H1 (cell line): ENCODE results near the gene SIGLEC6. TPM values are rescaled to one million over a fixed set of nuclear protein-coding genes. Genes with fewer than 3 reads are reported as not detected.

Experiments
- CTBP2 ChIP-seq: IDR thresholded peaks from 2 replicates; pipeline ENCODE4 v1.7.0; 2011; ENCODE audit warnings: borderline replicate concordance, mild to moderate bottlenecking, moderate library complexity, mixed read lengths, low read length; ENCODE audit not compliant: insufficient read depth, insufficient read length
- CTCF ChIP-seq, 3 experiments: IDR thresholded peaks; 1 replicate in 2 of 3; 2 replicates in 1 of 3; pipeline versions ENCODE4 v1.5.1 to v1.6.1; 2011; ENCODE audit warnings: low read length in 3 of 3, mild to moderate bottlenecking in 3 of 3, inconsistent platforms in 2 of 3, low read depth in 1 of 3, moderate library complexity in 1 of 3; ENCODE audit not compliant: insufficient read depth in 1 of 3; ENCODE audit errors: control extremely low read depth in 1 of 3
- SIN3A ChIP-seq, 2 experiments: IDR thresholded peaks in 1 of 2; conservative IDR thresholded peaks in 1 of 2; 2 replicates each; pipeline ENCODE4 v1.6.1; 2011 to 2012; ENCODE audit warnings: low read length in 2 of 2, improper control_type of control experiment in 1 of 2, low read depth in 1 of 2, mild to moderate bottlenecking in 1 of 2
- polyA plus RNA-seq, 7 experiments: library from polyadenylated mRNA; depleted of rRNA in 3 of 7; stranded (reverse) in 5 of 7; unstranded in 2 of 7; fragments of >200 nt in 5 of 7; fragments of 200-250 nt in 2 of 7; gene quantifications; 1 replicate in 5 of 7; 2 replicates in 1 of 7; 4 replicates in 1 of 7; pipeline versions ENCODE4 v1.2.1 to v1.2.3, GENCODE V29; 2011 to 2013; ENCODE audit warnings: missing spikeins in 2 of 7, mixed read lengths in 2 of 7
- total RNA-seq: library from RNA; stranded (reverse); fragmentation: NEBNext Ultra II Directional; extraction: Animal tissue kit (Norgen Biotek cat#: 25700); gene quantifications from 2 replicates; pipeline ENCODE4 v1.2.1, GENCODE V29; 2021

SIGLEC6 gene
- total and polyA plus RNA-seq, 2 of the 8 experiments (the other 6 are each of a cell fraction or from before 2014, with no cell fraction given) = 0.05 TPM; not detected in 1

- no peak for TF ChIP-seq CTCF (IDR thresholded peaks at IDR 0.05; ENCODE audit: control extremely low read depth in 1 of 3, insufficient read depth in 1 of 3, low read depth in 1 of 3, low read length in 3 of 3)
- no peak for TF ChIP-seq SIN3A (conservative IDR thresholded peaks at IDR 0.05 in 1 of 2, IDR thresholded peaks at IDR 0.05 in 1 of 2; ENCODE audit: low read depth in 1 of 2, low read length in 2 of 2)
- no peak for TF ChIP-seq CTBP2
- TF ChIP-seq, all 59 proteins: peak for 0
These were observed 23.8 kb downstream of the SIGLEC6 start (continued) for GRCh38 chr19:51507640-51508058.
